ENCODE measurements around the gene PDZD2. TPM values are rescaled to one million over a fixed set of nuclear protein-coding genes. Genes with fewer than 3 reads are reported as not detected.
"Not testable (repeated sequence)": the region's sequence is repeated elsewhere in the genome, so short reads cannot be mapped to it uniquely, and the experiment has no call there.

Gene PDZD2
- total and polyA plus RNA-seq, 2 donors (not counting 3 experiments of a cell fraction or from before 2014, with no cell fraction given), result 0.66 to 6.9 TPM

DNA sequence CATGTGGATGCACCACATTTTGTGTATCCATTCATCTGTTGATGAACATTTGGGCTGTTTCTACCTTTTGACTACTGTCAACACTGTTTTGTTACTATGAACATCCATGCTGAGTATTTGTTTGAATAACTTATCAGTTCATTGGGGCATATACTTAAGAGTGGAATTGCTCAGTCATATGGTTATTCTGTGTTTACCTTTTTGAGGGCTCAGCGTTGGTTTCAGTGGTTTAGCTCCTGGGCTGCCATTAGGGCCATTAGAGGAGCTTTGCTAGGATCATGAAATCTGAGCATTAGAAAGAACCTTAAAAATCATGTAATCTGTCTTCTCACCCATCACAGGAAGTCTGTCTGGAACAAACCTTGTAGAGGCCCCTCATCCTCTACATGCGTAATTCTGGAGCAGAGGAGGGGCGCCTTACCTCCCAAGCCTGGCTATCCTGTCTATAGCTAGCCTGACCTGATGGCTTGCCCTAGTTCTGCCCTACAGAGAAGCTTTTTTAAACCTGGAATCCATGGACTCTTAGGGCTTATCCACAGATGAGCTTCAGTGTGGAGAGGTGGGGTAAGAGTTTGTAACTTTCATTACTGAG is 92.9 kb downstream of the PDZD2 start:
- Histone ChIP-seq H3K4me3 (replicated peaks in 1 of 3; ENCODE audit: insufficient read depth in 1 of 3, low read depth in 1 of 3, low read length in 3 of 3) (no peak overlapping the region), H3K27me3 (ENCODE audit: control insufficient read depth in 2 of 2, insufficient read depth in 2 of 2, low read length in 2 of 2) (no peaks in the 10 kb centered on the region), H2AFZ (ENCODE audit: low read depth, low read length) (no peak overlapping the region), H3K4me2 (ENCODE audit: insufficient read depth, low read length) (no peak overlapping the region), H3K9ac (replicated peaks; ENCODE audit: extremely low read depth, insufficient read depth, low read length) (no peak overlapping the region), H3K4me1 (ENCODE audit: control insufficient read depth, extremely low read depth, insufficient read depth, low read length) (no peaks in the 10 kb centered on the region), H3K36me3 (ENCODE audit: control insufficient read depth in 2 of 2, extremely low read depth in 1 of 2, insufficient read depth in 2 of 2, low read length in 2 of 2) (no peaks in the 10 kb centered on the region), H3K9me1 (replicated peaks; ENCODE audit: control insufficient read depth, extremely low read depth, insufficient read depth, low read length) (no peaks in the 10 kb centered on the region), H4K20me1 (replicated peaks; ENCODE audit: control insufficient read depth, extremely low read depth, insufficient read depth, low read length) (no peaks in the 10 kb centered on the region), H3K9me3 (replicated peaks; ENCODE audit: control insufficient read depth, insufficient read depth, low read length) (no peaks in the 10 kb centered on the region), H3K79me2 (ENCODE audit: control insufficient read depth, insufficient read depth, low read length) (no peaks in the 10 kb centered on the region), H3K27ac (ENCODE audit: insufficient read depth, low read depth, low read length) (no peak overlapping the region)
- ChIA-PET CTCF (no interaction called here), POLR2A (no interaction called here)
- no TSS peak for BruUV-seq (replicated peaks)
- TF ChIP-seq CTCF (IDR thresholded peaks at IDR 0.05; ENCODE audit: extremely low read depth in 1 of 2, insufficient read depth in 1 of 2, low read depth in 1 of 2, low read length in 2 of 2) (no peak), EZH2 (IDR thresholded peaks at IDR 0.05; ENCODE audit: borderline replicate concordance, low read depth, low read length, severe bottlenecking) (no peak), MYC (IDR thresholded peaks at IDR 0.05; ENCODE audit: low read depth, low read length) (no peak), FOS (IDR thresholded peaks at IDR 0.05; ENCODE audit: borderline replicate concordance, insufficient read depth, low read length) (no peak), JUN (IDR thresholded peaks at IDR 0.05; ENCODE audit: borderline replicate concordance, insufficient read depth, insufficient read length, low read depth) (no peak)
- dilution Hi-C loops (cut with MboI; ENCODE audit: extremely low pct_ligation_motif_present, low sequenced_read_pairs), result no loop called here
- DNase-seq (ENCODE audit: low read depth, low spot score) (no peak), FAIRE-seq (no peak)
- intact Hi-C loops (cut with micrococcal nuclease), result no loop called here

GRCh38 chr5:31732821-31733220 is 93.9 kb downstream of the PDZD2 start:
- H3K27me3 ChIP-seq (ENCODE audit: control insufficient read depth in 2 of 2, insufficient read depth in 2 of 2, low read length in 2 of 2); H3K9me3 ChIP-seq (replicated peaks; ENCODE audit: control insufficient read depth, insufficient read depth, low read length); H4K20me1 ChIP-seq (replicated peaks; ENCODE audit: control insufficient read depth, extremely low read depth, insufficient read depth, low read length); FAIRE-seq; H3K27ac ChIP-seq (ENCODE audit: insufficient read depth, low read depth, low read length); CTCF ChIA-PET; H2AFZ ChIP-seq (ENCODE audit: low read depth, low read length); H3K4me2 ChIP-seq (ENCODE audit: insufficient read depth, low read length); DNase-seq (ENCODE audit: low read depth, low spot score); H3K36me3 ChIP-seq (ENCODE audit: control insufficient read depth in 2 of 2, extremely low read depth in 1 of 2, insufficient read depth in 2 of 2, low read length in 2 of 2); H3K79me2 ChIP-seq (ENCODE audit: control insufficient read depth, insufficient read depth, low read length); POLR2A ChIA-PET; BruUV-seq (replicated peaks); H3K9ac ChIP-seq (replicated peaks; ENCODE audit: extremely low read depth, insufficient read depth, low read length); H3K9me1 ChIP-seq (replicated peaks; ENCODE audit: control insufficient read depth, extremely low read depth, insufficient read depth, low read length); intact Hi-C loops (cut with micrococcal nuclease); H3K4me1 ChIP-seq (ENCODE audit: control insufficient read depth, extremely low read depth, insufficient read depth, low read length); dilution Hi-C loops (cut with MboI; ENCODE audit: extremely low pct_ligation_motif_present, low sequenced_read_pairs); H3K4me3 ChIP-seq (replicated peaks in 1 of 3; ENCODE audit: insufficient read depth in 1 of 3, low read depth in 1 of 3, low read length in 3 of 3): not testable (repeated sequence)

Measured in endothelial cell of umbilical vein (primary cell).